Esophagus (tissue), 2 donors: ENCODE measurements around the gene KIF18B. TPM values are rescaled to one million over a fixed set of nuclear protein-coding genes. Genes with fewer than 3 reads are reported as not detected.
A peak's percentile ranks its signal among the peaks of the same experiment; 100 is the strongest.

Experiments used
- H3K27ac ChIP-seq, 2 donors: one replicate each; pipeline ENCODE4 v1.5.1; 2013; ENCODE audit warnings: low read depth in 2 of 2, mild to moderate bottlenecking in 2 of 2, inconsistent platforms in 1 of 2, low read length in 1 of 2, moderate library complexity in 1 of 2
- H3K27me3 ChIP-seq, 2 donors: one replicate each; pipeline ENCODE4 v1.6.1; 2013; ENCODE audit warnings: low read length in 2 of 2, control low read depth in 1 of 2, mild to moderate bottlenecking in 1 of 2; ENCODE audit not compliant: insufficient read depth in 2 of 2, control insufficient read depth in 1 of 2
- H3K36me3 ChIP-seq, 2 donors: one replicate each; pipeline ENCODE4 v1.6.1; 2013; ENCODE audit warnings: low read length in 1 of 2; ENCODE audit not compliant: control insufficient read depth in 2 of 2, insufficient read depth in 2 of 2
- H3K4me1 ChIP-seq, 2 donors: one replicate each; pipeline ENCODE4 v1.6.1; 2013; ENCODE audit warnings: low read length in 1 of 2; ENCODE audit not compliant: control insufficient read depth in 2 of 2, insufficient read depth in 2 of 2
- H3K4me3 ChIP-seq, 2 donors: one replicate each; pipeline ENCODE4 v1.5.1; 2013; ENCODE audit warnings: low read length in 2 of 2, mild to moderate bottlenecking in 2 of 2, low read depth in 1 of 2, moderate library complexity in 1 of 2
- H3K9me3 ChIP-seq, 2 donors: one replicate each; pipeline ENCODE4 v1.6.1; 2013; ENCODE audit warnings: mild to moderate bottlenecking in 2 of 2, low read depth in 1 of 2, low read length in 1 of 2, moderate library complexity in 1 of 2; ENCODE audit not compliant: control insufficient read depth in 2 of 2, insufficient read depth in 1 of 2
- WGBS, 2 donors: extraction: QIAGEN DNeasy Blood & Tissue Kit; methylation state at CpG; one replicate each; pipeline ENCODE4 v1.1.7; 2013; 5-methylcytosine and 5-hydroxymethylcytosine counted together
- polyA plus RNA-seq, 2 donors: library from polyadenylated mRNA; stranded (reverse); fragments of 200-250 nt; gene quantifications; one replicate each; pipeline ENCODE4 v1.2.3, GENCODE V29; 2013
- donor health status: healthy with polysubstance abuse.
- donor health status: Bipolar disorder and iron deficiency.

The KIF18B gene
- polyA plus RNA-seq, 2 donors = 4.3 to 7.3 TPM

GRCh38 chr17:44914698-44915271, 32.8 kb downstream of the KIF18B start:
- no peak overlapping the region for H3K27ac ChIP-seq

GRCh38 chr17:44914148-44914547, 33.4 kb downstream of the KIF18B start:
- Histone ChIP-seq H3K4me1 (peaks cover 7 to 17% of the 10 kb centered on the region in 2 donors), H3K27me3 (peaks cover 3 to 5% of the 10 kb centered on the region in 2 donors), H3K4me3 (no peak overlapping the region), H3K36me3 (no peaks in the 10 kb centered on the region), H3K27ac (no peak overlapping the region), H3K9me3 (no peaks in the 10 kb centered on the region)
- WGBS, 2 donors = 77 to 79% methylated on average over 4 of the region's 4 CpGs

More at GRCh38 chr17:44914698-44915271, 32.8 kb downstream of the KIF18B start:
- Histone ChIP-seq H3K4me3 (no peak overlapping the region), H3K4me1 (peaks cover 7 to 17% of the 10 kb centered on the region in 2 donors), H3K27me3 (peaks cover 3 to 5% of the 10 kb centered on the region in 2 donors), H3K36me3 (no peaks in the 10 kb centered on the region), H3K9me3 (no peaks in the 10 kb centered on the region)
- 89 to 90% methylated on average over 19 of the region's 19 CpGs for WGBS, 2 donors

- Histone ChIP-seq H3K4me3 (no peak overlapping the region), H3K4me1 (peaks cover 7 to 17% of the 10 kb centered on the region in 2 donors), H3K27ac (no peak overlapping the region), H3K36me3 (no peaks in the 10 kb centered on the region), H3K9me3 (no peaks in the 10 kb centered on the region), H3K27me3 (peaks cover 3 to 5% of the 10 kb centered on the region in 2 donors)
- 57 to 59% methylated on average over 6 of the region's 6 CpGs for WGBS, 2 donors
Measured at GRCh38 chr17:44913676-44914075, 33.9 kb downstream of the KIF18B start.

DNA sequence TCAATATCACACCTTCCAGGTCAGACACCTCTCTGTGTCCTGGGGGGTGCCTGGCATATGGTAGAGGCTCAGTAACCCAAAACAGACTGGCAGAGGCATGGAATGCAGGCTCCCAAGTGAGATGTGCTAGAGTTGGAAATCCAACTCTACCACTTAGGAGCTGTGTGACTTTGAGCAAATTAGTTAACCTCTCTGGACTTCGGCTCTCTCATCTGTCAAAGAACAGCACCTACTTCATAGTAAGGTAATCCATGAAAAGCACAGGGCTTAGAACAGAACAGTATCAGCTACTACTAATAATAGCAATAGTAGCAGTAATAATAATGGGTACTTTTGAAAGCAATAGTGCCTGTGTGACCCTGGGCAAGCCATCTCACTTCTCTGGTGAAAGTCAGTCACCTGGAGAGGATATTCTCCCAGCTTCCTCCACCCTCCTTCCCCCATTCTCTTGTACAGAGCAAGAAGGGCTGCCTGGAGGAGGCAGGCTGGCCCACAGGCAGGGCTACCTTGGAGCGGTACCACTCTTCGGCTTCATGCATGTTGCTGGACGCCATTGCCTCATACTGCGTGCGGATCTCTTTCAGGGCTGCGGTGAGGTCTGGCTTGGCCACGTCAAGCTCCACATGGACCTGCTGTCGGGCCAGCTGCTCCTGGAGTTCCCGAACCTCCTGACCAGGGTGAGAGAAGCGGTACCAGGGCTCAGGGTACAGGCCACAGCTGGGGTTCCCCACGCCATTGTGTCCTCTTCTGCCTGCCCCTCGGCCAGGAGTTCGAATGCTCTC, 34.6 kb downstream of the KIF18B start:
- no peak overlapping the region for H3K27ac ChIP-seq
- peaks cover 7 to 15% of the 10 kb centered on the region in 2 donors for H3K4me1 ChIP-seq
- H3K27me3 ChIP-seq = peaks cover 3 to 5% of the 10 kb centered on the region in 2 donors
- H3K4me3 ChIP-seq = no peak overlapping the region
- 88 to 91% methylated on average over 14 of the region's 14 CpGs for WGBS, 2 donors
- no peaks in the 10 kb centered on the region for H3K36me3 ChIP-seq
- no peaks in the 10 kb centered on the region for H3K9me3 ChIP-seq

- Histone ChIP-seq H3K4me3 (peak overlapping the region in 1 of 2 donors; percentile 10), H3K27me3 (peaks cover 3 to 5% of the 10 kb centered on the region in 2 donors), H3K36me3 (no peaks in the 10 kb centered on the region), H3K9me3 (no peaks in the 10 kb centered on the region), H3K27ac (no peak overlapping the region), H3K4me1 (peaks cover 3 to 5% of the 10 kb centered on the region in 2 donors)
- WGBS, 2 donors = 16% methylated on average over 49 to 56 of the region's 56 CpGs
Measured at GRCh38 chr17:44911133-44912001, 36.2 kb downstream of the KIF18B start.

DNA sequence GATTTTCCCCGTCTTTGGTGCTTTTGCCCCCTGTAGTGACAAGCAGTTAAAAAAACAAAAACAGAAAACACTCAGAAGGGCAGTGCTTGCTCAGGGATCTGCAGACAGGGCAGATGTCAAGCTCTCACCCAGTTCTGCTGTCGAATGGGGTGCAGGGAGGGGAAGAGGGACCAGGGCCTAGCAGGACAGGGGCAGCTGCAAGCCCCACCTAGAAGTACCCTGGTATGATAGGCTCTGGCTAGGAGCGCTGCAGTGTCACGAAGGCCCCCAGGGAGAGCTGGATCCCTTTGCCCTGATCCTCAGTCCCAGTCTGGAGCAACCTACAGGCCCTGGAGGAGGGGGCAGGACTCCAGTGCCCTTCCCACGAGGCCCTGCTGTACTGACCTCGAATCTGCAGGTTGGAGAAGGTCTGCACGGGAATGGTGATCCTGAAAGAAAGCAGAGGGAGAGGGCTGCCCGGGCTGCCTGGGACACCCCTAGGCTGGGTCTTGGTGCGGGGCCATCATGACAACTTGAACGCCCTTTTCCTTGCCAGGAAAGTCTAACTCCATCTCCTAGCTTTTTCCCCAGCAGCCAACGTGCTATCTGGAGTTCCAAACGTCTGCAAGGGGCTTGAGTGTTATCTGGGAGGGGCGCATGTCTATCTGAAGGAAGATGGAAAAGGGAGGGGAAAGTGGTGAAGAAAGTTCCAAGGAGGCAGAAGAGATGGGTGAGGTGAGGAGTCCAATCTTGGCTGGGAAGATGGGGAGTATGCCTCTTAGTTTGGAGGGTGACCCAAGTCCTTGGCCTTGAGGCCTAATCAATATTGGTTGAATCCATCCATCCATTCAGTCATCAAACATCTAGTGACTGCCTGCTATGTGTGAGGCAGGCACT, 37.1 kb downstream of the KIF18B start:
- Histone ChIP-seq H3K4me1 (peaks cover 3 to 5% of the 10 kb centered on the region in 2 donors), H3K9me3 (no peaks in the 10 kb centered on the region), H3K27ac (no peak overlapping the region), H3K27me3 (peaks cover 3 to 5% of the 10 kb centered on the region in 2 donors), H3K36me3 (no peaks in the 10 kb centered on the region), H3K4me3 (no peak overlapping the region)
- WGBS, 2 donors = 83 to 84% methylated on average over 13 of the region's 13 CpGs

GRCh38 chr17:44909681-44910144, 37.9 kb downstream of the KIF18B start:
- peaks cover 3 to 5% of the 10 kb centered on the region in 2 donors for H3K27me3 ChIP-seq
- WGBS, 2 donors = 74 to 84% methylated on average over 11 of the region's 11 CpGs
- H3K9me3 ChIP-seq = no peaks in the 10 kb centered on the region
- peaks cover 3 to 5% of the 10 kb centered on the region in 2 donors for H3K4me1 ChIP-seq
- H3K4me3 ChIP-seq = no peak overlapping the region
- H3K27ac ChIP-seq = no peak overlapping the region
- no peaks in the 10 kb centered on the region for H3K36me3 ChIP-seq

DNA sequence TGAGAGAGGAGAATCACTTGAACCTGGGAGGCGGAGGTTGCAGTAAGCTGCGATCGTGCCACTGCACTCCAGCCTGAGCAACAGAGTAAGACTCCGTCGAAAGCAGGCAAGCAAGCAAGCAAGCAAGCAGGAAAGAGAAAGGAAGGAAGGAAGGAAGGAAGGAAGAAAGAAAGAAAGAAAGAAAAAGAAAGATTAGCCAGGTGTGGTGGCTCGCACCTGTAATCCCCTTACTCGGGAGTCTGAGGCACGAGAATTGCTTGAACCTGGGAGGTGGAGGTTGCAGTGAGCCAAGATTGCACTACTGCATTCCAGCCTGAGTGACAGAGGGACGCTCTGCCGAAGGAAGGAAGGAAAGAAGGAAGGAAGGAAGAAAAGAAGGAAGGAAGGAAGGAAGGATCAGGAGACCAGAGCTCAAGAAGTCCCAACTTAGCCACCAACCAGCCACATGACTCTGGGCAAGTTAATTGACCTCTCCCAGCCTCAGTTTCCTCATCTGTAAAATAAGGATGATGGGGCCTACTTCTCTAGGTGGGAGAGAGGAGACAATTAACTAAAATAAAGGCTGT, 38.7 kb downstream of the KIF18B start:
- peaks cover 3 to 5% of the 10 kb centered on the region in 2 donors for H3K4me1 ChIP-seq
- no peak overlapping the region for H3K4me3 ChIP-seq
- H3K36me3 ChIP-seq = no peaks in the 10 kb centered on the region
- H3K27ac ChIP-seq = no peak overlapping the region
- no peaks in the 10 kb centered on the region for H3K9me3 ChIP-seq
- 88% methylated on average over 10 of the region's 10 CpGs for WGBS, 2 donors
- peaks cover 3 to 5% of the 10 kb centered on the region in 2 donors for H3K27me3 ChIP-seq
